Measurements from ENCODE around the gene ANKRD42. TPM values are rescaled to one million over a fixed set of nuclear protein-coding genes. Genes with fewer than 3 reads are reported as not detected.
"Not testable (repeated sequence)": the region's sequence is repeated elsewhere in the genome, so short reads cannot be mapped to it uniquely, and the experiment has no call there.

The ANKRD42 gene
- total and polyA plus RNA-seq, 9 donors: 2.7 to 5.6 (median 3.7) TPM

DNA sequence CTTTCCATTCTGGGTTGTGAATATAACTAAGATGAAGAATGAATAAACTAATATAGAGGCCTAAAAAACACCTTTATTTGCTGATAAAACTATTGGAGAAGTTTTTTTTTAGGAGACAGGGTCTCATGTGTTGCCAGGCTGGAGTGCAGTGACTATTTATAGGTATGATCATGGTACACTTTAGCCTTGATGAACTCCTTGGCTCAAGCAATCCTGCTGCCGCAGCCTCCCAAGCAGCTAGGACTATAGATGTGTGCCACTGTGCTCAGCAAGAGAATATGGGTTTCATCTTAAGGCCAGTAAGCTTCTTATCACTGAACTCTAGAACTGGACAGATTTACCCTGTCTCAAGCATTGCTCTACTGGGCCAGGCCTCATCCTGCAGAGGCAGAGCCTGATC, 66.0 kb downstream of the ANKRD42 start:
- Histone ChIP-seq H3K4me3 (ENCODE audit: low read length) (no peak overlapping the region), H3K27ac (ENCODE audit: low read length) (no peak overlapping the region), H3K36me3 (ENCODE audit: control insufficient read depth, insufficient read depth, low read length) (peaks cover 33% of the 10 kb centered on the region), H3K4me1 (ENCODE audit: control insufficient read depth, insufficient read depth, low read length) (no peaks in the 10 kb centered on the region), H3K27me3 (ENCODE audit: control insufficient read depth, insufficient read depth, low read length) (no peaks in the 10 kb centered on the region), H3K9me3 (replicated peaks; ENCODE audit: control insufficient read depth, low read depth, low read length) (no peaks in the 10 kb centered on the region)
- no peak for DNase-seq
- no CpG with 5 or more reads among the region's 1 CpG for WGBS (ENCODE audit: insufficient coverage)

DNA sequence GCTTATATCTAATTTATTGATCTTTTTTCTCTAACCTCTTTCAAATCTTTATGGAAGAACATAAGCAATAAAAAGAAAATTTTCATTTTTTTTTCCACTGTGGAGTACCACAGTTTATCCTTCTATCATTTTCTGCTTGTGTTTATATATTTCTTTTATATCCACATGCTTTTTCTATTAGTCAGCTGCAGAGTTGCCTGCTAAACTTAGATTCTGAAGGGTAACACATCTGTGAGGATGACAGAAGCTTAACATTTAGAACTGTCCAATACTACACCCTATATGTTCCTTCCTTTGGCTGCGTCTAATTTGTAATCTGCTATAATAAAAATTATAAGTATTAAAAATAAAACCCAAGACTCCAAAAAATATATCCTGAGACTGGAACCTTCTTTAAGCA, 71.8 kb downstream of the ANKRD42 start:
- Histone ChIP-seq H3K9me3 (replicated peaks; ENCODE audit: control insufficient read depth, low read depth, low read length) (no peaks in the 10 kb centered on the region), H3K36me3 (ENCODE audit: control insufficient read depth, insufficient read depth, low read length) (peaks cover 19% of the 10 kb centered on the region), H3K4me3 (ENCODE audit: low read length) (no peak overlapping the region), H3K4me1 (ENCODE audit: control insufficient read depth, insufficient read depth, low read length) (no peaks in the 10 kb centered on the region), H3K27me3 (ENCODE audit: control insufficient read depth, insufficient read depth, low read length) (no peaks in the 10 kb centered on the region), H3K27ac (ENCODE audit: low read length) (no peak overlapping the region)
- no peak for DNase-seq
- WGBS (ENCODE audit: insufficient coverage): no CpG with 5 or more reads among the region's 1 CpG

DNA sequence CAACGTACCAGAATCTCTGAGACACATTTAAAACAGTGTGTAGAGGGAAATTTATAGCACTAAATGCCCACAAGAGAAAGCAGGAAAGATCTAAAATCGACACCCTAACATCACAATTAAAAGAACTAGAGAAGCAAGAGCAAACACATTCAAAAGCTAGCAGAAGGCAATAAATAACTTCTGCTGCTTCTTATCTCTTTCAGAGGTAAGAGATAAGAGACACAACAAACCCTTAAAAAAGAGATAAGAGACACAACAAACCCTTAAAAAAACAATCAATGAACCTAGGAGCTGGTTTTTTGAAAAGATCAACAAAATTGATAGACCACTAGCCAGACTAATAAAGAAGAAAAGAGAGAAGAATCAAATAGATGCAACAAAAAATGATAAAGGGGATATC, 75.6 kb downstream of the ANKRD42 start:
- H3K36me3 ChIP-seq (ENCODE audit: control insufficient read depth, insufficient read depth, low read length): peaks cover 16% of the 10 kb centered on the region
- no CpG with 5 or more reads among the region's 2 CpGs for WGBS (ENCODE audit: insufficient coverage)
- not testable (repeated sequence) for H3K9me3 ChIP-seq (replicated peaks; ENCODE audit: control insufficient read depth, low read depth, low read length); H3K27ac ChIP-seq (ENCODE audit: low read length); H3K4me3 ChIP-seq (ENCODE audit: low read length); H3K27me3 ChIP-seq (ENCODE audit: control insufficient read depth, insufficient read depth, low read length); H3K4me1 ChIP-seq (ENCODE audit: control insufficient read depth, insufficient read depth, low read length); DNase-seq

DNA sequence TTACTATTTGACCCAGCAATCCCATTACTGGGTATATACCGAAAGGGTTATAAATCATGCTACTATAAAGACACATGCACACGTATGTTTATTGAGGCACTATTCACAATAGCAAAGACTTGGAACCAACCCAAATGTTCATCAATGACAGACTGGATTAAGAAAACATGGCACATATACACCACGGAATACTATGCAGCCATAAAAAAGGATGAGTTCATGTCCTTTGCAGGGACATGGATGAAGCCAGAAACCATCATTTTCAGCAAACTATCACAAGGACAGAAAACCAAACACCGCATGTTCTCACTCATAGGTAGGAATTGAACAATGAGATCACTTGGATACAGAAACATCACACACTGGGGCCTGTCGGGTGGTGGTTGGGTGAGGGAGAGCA, 78.2 kb downstream of the ANKRD42 start:
- H3K27ac ChIP-seq (ENCODE audit: low read length); DNase-seq; H3K27me3 ChIP-seq (ENCODE audit: control insufficient read depth, insufficient read depth, low read length); H3K9me3 ChIP-seq (replicated peaks; ENCODE audit: control insufficient read depth, low read depth, low read length); H3K4me1 ChIP-seq (ENCODE audit: control insufficient read depth, insufficient read depth, low read length); H3K4me3 ChIP-seq (ENCODE audit: low read length): not testable (repeated sequence)
- peaks cover 15% of the 10 kb centered on the region for H3K36me3 ChIP-seq (ENCODE audit: control insufficient read depth, insufficient read depth, low read length)
- WGBS (ENCODE audit: insufficient coverage): no CpG with 5 or more reads among the region's 5 CpGs

DNA sequence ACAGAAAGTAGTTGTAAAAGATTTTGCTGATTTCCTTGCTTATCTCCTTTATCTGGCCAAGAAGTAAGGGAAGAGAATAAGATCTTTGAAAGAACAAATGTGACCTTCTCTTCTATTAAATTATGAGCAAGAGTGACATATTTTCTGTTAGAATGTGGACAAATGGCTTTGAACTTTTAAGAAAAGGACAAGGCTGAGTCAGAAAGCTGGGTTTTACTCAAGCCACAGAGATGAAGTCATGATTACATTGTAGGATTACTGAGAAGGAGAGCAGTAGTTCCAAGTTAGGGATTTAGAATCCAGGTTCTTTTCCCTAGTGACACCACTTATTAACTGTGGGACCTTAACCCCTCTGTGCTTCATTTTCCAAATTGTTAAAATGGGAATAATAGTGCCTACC, 79.1 kb downstream of the ANKRD42 start:
- no peaks in the 10 kb centered on the region for H3K27me3 ChIP-seq (ENCODE audit: control insufficient read depth, insufficient read depth, low read length)
- H3K4me1 ChIP-seq (ENCODE audit: control insufficient read depth, insufficient read depth, low read length): no peaks in the 10 kb centered on the region
- no peak overlapping the region for H3K4me3 ChIP-seq (ENCODE audit: low read length)
- H3K36me3 ChIP-seq (ENCODE audit: control insufficient read depth, insufficient read depth, low read length): peaks cover 17% of the 10 kb centered on the region
- no peak overlapping the region for H3K27ac ChIP-seq (ENCODE audit: low read length)
- H3K9me3 ChIP-seq (replicated peaks; ENCODE audit: control insufficient read depth, low read depth, low read length): no peaks in the 10 kb centered on the region
- no peak for DNase-seq

DNA sequence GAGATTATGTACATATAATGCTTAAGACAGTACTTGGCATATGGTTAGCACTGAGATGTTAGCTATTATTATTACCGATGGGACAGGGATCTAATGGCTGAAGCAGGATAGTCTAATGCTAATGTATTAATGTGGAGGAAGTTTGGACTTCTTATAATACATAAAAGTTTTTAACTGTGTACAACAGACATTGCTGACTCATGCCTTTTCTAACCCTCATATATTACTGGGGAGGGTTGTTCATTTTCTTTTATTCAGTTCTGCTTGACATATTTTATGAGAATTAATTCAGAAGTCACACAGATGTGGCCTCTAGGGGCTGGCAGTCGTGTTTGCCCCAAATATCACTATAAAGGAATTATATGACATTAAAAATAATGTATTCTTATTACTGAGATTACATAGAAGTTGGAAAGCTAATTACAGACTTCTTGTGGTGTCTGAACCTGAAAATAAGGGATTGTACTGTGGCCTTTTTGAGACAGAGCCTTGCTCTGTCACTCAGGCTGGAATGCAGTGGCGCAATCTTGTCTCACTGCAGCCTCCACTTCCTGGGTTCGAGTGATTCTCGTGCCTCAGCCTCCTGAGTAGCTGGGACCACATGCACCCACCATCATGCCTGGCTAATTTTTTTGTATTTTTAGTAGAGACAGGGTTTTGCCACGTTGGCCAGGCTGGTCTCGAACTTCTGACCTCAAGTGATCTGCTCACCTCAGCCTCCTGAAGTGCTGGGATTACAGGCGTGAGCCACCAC, 82.6 kb downstream of the ANKRD42 start:
- H3K27ac ChIP-seq (ENCODE audit: low read length): no peak overlapping the region
- 100% methylated on average over 3 of the region's 8 CpGs for WGBS (ENCODE audit: insufficient coverage)
- H3K9me3 ChIP-seq (replicated peaks; ENCODE audit: control insufficient read depth, low read depth, low read length): no peaks in the 10 kb centered on the region
- no peak overlapping the region for H3K4me3 ChIP-seq (ENCODE audit: low read length)
- no peaks in the 10 kb centered on the region for H3K27me3 ChIP-seq (ENCODE audit: control insufficient read depth, insufficient read depth, low read length)
- no peak for DNase-seq
- H3K4me1 ChIP-seq (ENCODE audit: control insufficient read depth, insufficient read depth, low read length): no peaks in the 10 kb centered on the region
- H3K36me3 ChIP-seq (ENCODE audit: control insufficient read depth, insufficient read depth, low read length): peaks cover 20% of the 10 kb centered on the region

DNA sequence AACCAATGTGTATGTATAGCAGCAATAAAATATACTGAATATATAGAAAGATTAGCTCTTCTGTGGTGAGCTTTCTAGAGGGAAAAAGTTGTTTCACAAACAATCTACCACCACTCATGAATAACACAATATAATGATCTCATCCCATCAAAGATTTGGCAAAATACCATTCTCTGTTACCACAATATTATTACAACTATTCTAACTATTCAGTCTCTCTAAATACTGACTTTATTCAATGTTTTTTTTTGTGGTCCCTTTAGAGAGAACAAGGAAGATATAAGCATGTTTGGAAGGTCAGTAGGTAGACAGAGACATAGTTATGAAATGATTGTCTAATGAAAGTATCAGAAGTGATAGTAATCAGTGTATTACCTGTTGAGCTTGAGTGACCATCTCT, 84.8 kb downstream of the ANKRD42 start:
- peaks cover 13% of the 10 kb centered on the region for H3K36me3 ChIP-seq (ENCODE audit: control insufficient read depth, insufficient read depth, low read length)
- no peak overlapping the region for H3K27ac ChIP-seq (ENCODE audit: low read length)

DNA sequence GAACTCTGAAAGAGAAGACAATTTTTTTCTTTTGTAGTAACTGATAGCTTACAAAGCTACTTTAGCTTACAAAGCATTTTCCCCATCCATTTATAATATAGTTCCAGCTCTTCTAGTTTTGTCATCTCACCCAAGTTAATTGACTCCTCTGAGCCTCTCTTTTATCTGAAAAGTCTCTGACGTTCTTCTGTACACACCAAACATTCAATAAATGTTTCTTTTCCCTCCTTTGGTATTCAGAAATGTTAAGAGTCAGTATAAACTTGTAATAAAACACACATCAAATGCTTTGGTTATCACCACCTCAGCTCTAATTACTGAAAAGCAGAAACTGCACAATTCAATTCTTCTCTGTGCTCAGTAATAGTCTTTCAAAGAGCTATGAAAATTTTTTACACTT, 86.7 kb downstream of the ANKRD42 start:
- WGBS (ENCODE audit: insufficient coverage): no CpG with 5 or more reads among the region's 1 CpG
- Histone ChIP-seq H3K36me3 (ENCODE audit: control insufficient read depth, insufficient read depth, low read length) (peaks cover 15% of the 10 kb centered on the region), H3K27ac (ENCODE audit: low read length) (no peak overlapping the region), H3K4me1 (ENCODE audit: control insufficient read depth, insufficient read depth, low read length) (peaks cover 8% of the 10 kb centered on the region), H3K9me3 (replicated peaks; ENCODE audit: control insufficient read depth, low read depth, low read length) (no peaks in the 10 kb centered on the region), H3K4me3 (ENCODE audit: low read length) (no peak overlapping the region), H3K27me3 (ENCODE audit: control insufficient read depth, insufficient read depth, low read length) (no peaks in the 10 kb centered on the region)
- DNase-seq: no peak

More for the DNA sequence above, 84.8 kb downstream of the ANKRD42 start:
- H3K4me3 ChIP-seq (ENCODE audit: low read length): no peak overlapping the region
- H3K27me3 ChIP-seq (ENCODE audit: control insufficient read depth, insufficient read depth, low read length): no peaks in the 10 kb centered on the region
- no peak for DNase-seq
- peaks cover 5% of the 10 kb centered on the region for H3K4me1 ChIP-seq (ENCODE audit: control insufficient read depth, insufficient read depth, low read length)
- no peaks in the 10 kb centered on the region for H3K9me3 ChIP-seq (replicated peaks; ENCODE audit: control insufficient read depth, low read depth, low read length)

DNA sequence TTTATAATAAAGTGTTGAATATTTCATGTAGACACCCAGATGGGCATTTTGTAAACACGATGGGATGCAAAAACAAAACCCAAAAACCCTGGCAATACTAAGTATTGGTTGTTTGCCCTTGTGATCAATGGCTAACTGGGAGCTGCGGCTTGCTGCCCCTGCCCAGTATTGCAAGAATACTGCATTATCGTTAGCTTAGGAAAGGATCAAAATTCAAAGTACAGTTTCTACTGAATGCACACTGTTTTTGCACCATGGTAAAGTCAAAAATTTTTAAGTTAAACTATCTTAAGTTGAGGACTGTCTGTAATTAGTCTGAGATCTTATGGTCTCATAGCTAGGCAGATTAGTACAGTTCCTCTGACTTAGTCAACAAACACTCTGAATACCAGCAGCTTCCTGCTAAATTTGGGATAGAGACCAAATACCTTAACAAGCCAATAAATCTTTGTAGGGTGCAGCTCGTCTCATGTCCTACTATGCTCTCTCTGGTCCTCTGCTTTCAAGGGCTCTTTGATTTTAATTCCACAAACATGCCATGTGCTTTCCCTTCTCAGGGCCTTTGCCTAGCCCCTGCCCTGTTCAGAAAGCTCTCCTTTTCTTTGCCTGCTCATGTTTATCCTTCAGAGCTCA, 88.7 kb downstream of the ANKRD42 start:
- Histone ChIP-seq H3K9me3 (replicated peaks; ENCODE audit: control insufficient read depth, low read depth, low read length) (no peaks in the 10 kb centered on the region), H3K27ac (ENCODE audit: low read length) (no peak overlapping the region), H3K36me3 (ENCODE audit: control insufficient read depth, insufficient read depth, low read length) (peaks cover 8% of the 10 kb centered on the region), H3K4me3 (ENCODE audit: low read length) (no peak overlapping the region), H3K27me3 (ENCODE audit: control insufficient read depth, insufficient read depth, low read length) (no peaks in the 10 kb centered on the region), H3K4me1 (ENCODE audit: control insufficient read depth, insufficient read depth, low read length) (peaks cover 8% of the 10 kb centered on the region)
- DNase-seq: no peak
- WGBS (ENCODE audit: insufficient coverage): 13% methylated on average over 1 of the region's 4 CpGs

DNA sequence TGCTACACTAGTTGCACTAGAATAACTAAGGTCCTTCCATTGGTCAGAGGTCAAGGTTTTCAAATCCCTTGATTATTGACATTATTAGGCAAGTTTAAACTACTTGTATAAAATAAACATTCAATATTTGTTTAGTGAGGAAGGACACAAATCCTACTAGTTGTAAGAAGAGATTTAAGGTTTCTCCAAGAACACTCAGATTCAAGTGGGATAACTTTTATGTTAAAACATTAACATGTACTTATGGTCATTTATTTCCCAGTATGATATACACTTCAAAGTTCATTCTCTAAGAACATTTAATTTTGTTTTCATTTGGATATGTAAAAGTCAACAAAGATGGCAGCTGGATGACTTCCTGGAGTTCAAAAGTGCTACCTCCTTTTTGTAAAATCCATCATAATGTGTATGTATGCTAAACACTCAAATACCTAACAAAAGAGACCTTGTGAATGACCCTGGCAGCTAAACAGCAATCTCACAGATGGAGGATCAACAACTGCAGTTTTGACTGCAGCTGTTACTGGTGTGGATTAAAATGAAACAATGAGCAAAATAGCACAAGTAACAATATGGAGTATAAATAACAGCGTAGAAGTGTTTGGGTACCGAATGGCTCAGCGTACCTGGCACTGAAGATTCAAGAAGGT, 91.1 kb downstream of the ANKRD42 start:
- 6% methylated on average over 3 of the region's 3 CpGs for WGBS (ENCODE audit: insufficient coverage)
- Histone ChIP-seq H3K4me1 (ENCODE audit: control insufficient read depth, insufficient read depth, low read length) (peaks cover 8% of the 10 kb centered on the region), H3K4me3 (ENCODE audit: low read length) (peak overlapping the region; percentile 94), H3K9me3 (replicated peaks; ENCODE audit: control insufficient read depth, low read depth, low read length) (no peaks in the 10 kb centered on the region), H3K36me3 (ENCODE audit: control insufficient read depth, insufficient read depth, low read length) (peaks cover 3% of the 10 kb centered on the region), H3K27ac (ENCODE audit: low read length) (peak overlapping the region; percentile 98), H3K27me3 (ENCODE audit: control insufficient read depth, insufficient read depth, low read length) (no peaks in the 10 kb centered on the region)
- peak; percentile 73 for DNase-seq
